ENCODE measurements around the gene ARTN.

The ARTN gene

GRCh38 chr1:43976045-43976444 lies 42.4 kb downstream of the ARTN start:
- H3K4me3 ChIP-seq (ENCODE audit: low read depth, low read length), result peak overlapping the region; percentile 96

GRCh38 chr1:43976890-43977289 lies 43.3 kb downstream of the ARTN start:
- no peak overlapping the region for H3K4me3 ChIP-seq (ENCODE audit: low read depth, low read length)
- TF ChIP-seq CTCF (IDR thresholded peaks at IDR 0.05; ENCODE audit: borderline replicate concordance, insufficient read depth, low read depth, low read length), result no peak

More at GRCh38 chr1:43976045-43976444, 42.4 kb downstream of the ARTN start:
- no peak for TF ChIP-seq CTCF (IDR thresholded peaks at IDR 0.05; ENCODE audit: borderline replicate concordance, insufficient read depth, low read depth, low read length)

- H3K4me3 ChIP-seq (ENCODE audit: low read depth, low read length), result no peak overlapping the region
Measured at GRCh38 chr1:43977376-43978263, 44.0 kb downstream of the ARTN start.

GRCh38 chr1:43978264-43978550 lies 44.6 kb downstream of the ARTN start:
- H3K4me3 ChIP-seq (ENCODE audit: low read depth, low read length), result no peak overlapping the region
- TF ChIP-seq CTCF (IDR thresholded peaks at IDR 0.05; ENCODE audit: borderline replicate concordance, insufficient read depth, low read depth, low read length), result no peak

More at GRCh38 chr1:43977376-43978263, 44.0 kb downstream of the ARTN start:
- no peak for TF ChIP-seq CTCF (IDR thresholded peaks at IDR 0.05; ENCODE audit: borderline replicate concordance, insufficient read depth, low read depth, low read length)

- H3K4me3 ChIP-seq (ENCODE audit: low read depth, low read length), result peak within 1 kb of the TSS; percentile 73
- no peak for TF ChIP-seq CTCF (IDR thresholded peaks at IDR 0.05; ENCODE audit: borderline replicate concordance, insufficient read depth, low read depth, low read length)
Measured at GRCh38 chr1:43978551-43979260, 45.1 kb downstream of the ARTN start, which contains the start of gene B4GALT2. B4GALT2 (plus strand) TSS chr1:43979210; CDS start chr1:43981161, 1,951 bp downstream.

GRCh38 chr1:43979261-43979527 lies 45.6 kb downstream of the ARTN start:
- TF ChIP-seq CTCF (IDR thresholded peaks at IDR 0.05; ENCODE audit: borderline replicate concordance, insufficient read depth, low read depth, low read length), result no peak
- peak overlapping the region; percentile 73 for H3K4me3 ChIP-seq (ENCODE audit: low read depth, low read length)

Data from GM12875 (cell line).